Gastroesophageal sphincter (tissue), 3 donors: ENCODE measurements around the gene NKD1.

ENCODE experiments used
- CTCF ChIP-seq, 4 experiments: fragments of 200-600 bp in 2 of 4; fragments of 450-650 bp in 2 of 4; sonication (generic) in 1 of 4; IDR thresholded peaks; one replicate each; pipeline ENCODE4 v1.5.1; 2017 to 2019; ENCODE audit warnings: antibody characterized with exemption in 4 of 4, mild to moderate bottlenecking in 2 of 4, moderate library complexity in 2 of 4
- EP300 ChIP-seq: sonication (generic); formaldehyde crosslinking; IDR thresholded peaks from one replicate; pipeline ENCODE4 v1.6.1; 2017; ENCODE audit warnings: antibody characterized with exemption, mild to moderate bottlenecking
- POLR2A ChIP-seq, 2 donors: fragments of 450-650 bp; IDR thresholded peaks; one replicate each; pipeline ENCODE4 v1.6.1; 2017; ENCODE audit warnings: antibody characterized with exemption in 2 of 2, mild to moderate bottlenecking in 2 of 2, moderate library complexity in 1 of 2

GRCh38 chr16:50637716-50638602 is 89.8 kb downstream of the NKD1 start:
- TF ChIP-seq CTCF (IDR thresholded peaks at IDR 0.05) = no peak
- TF ChIP-seq POLR2A (IDR thresholded peaks at IDR 0.05) = no peak
- no peak for TF ChIP-seq EP300
